Hepatocyte (in vitro differentiated cells): ENCODE results near the gene UCK2. TPM values are rescaled to one million over a fixed set of nuclear protein-coding genes. Genes with fewer than 3 reads are reported as not detected.

Experiments used
- DNase-seq: peaks from one replicate; pipeline ENCODE4 v3.0.0-alpha.2; 2016; ENCODE audit warnings: low spot score
- H2AFZ ChIP-seq: fragments of 200-600 bp; sonication (generic); 2 replicates; pipeline ENCODE4 v1.6.0; 2016; ENCODE audit warnings: antibody characterized with exemption, mild to moderate bottlenecking
- H3K27ac ChIP-seq: fragments of 200-600 bp; sonication (generic); 2 replicates; pipeline ENCODE4 v1.5.1; 2016; ENCODE audit warnings: mild to moderate bottlenecking
- H3K27me3 ChIP-seq: fragments of 200-600 bp; sonication (generic); 2 replicates; pipeline ENCODE4 v1.6.1; 2016
- H3K36me3 ChIP-seq: fragments of 200-600 bp; sonication (generic); replicated peaks from 2 replicates; pipeline ENCODE4 v1.5.1; 2016; ENCODE audit warnings: low read depth; ENCODE audit not compliant: insufficient read depth
- H3K4me1 ChIP-seq: fragments of 200-600 bp; sonication (generic); 2 replicates; pipeline ENCODE4 v1.5.1; 2016; ENCODE audit warnings: mild to moderate bottlenecking, moderate library complexity; ENCODE audit not compliant: insufficient read depth
- H3K4me2 ChIP-seq: fragments of 200-600 bp; sonication (generic); 2 replicates; pipeline ENCODE4 v1.6.0; 2016
- H3K4me3 ChIP-seq: fragments of 200-600 bp; sonication (generic); 2 replicates; pipeline ENCODE4 v1.5.1; 2016; ENCODE audit warnings: mild to moderate bottlenecking
- H3K79me2 ChIP-seq: fragments of 200-600 bp; sonication (generic); 2 replicates; pipeline ENCODE4 v1.6.0; 2017; ENCODE audit warnings: mild to moderate bottlenecking
- H3K9me2 ChIP-seq: fragments of 200-600 bp; sonication (generic); replicated peaks from 2 replicates; pipeline ENCODE4 v1.6.0; 2017; ENCODE audit warnings: mild to moderate bottlenecking; ENCODE audit not compliant: insufficient read depth
- H3K9me3 ChIP-seq: fragments of 200-600 bp; sonication (generic); 2 replicates; pipeline ENCODE4 v1.5.1; 2016; ENCODE audit warnings: low read depth, mild to moderate bottlenecking
- H4K20me1 ChIP-seq: fragments of 200-600 bp; sonication (generic); 2 replicates; pipeline ENCODE4 v1.6.0; 2016; ENCODE audit warnings: mild to moderate bottlenecking; ENCODE audit not compliant: insufficient read depth, poor library complexity, severe bottlenecking
- EZH2 ChIP-seq: fragments of 200-600 bp; sonication (generic); IDR thresholded peaks from 2 replicates; pipeline ENCODE4 v1.6.1; 2016; ENCODE audit warnings: antibody characterized with exemption, mild to moderate bottlenecking, borderline replicate concordance
- EZH2phosphoT487 ChIP-seq: fragments of 200-600 bp; sonication (generic); IDR thresholded peaks from one replicate; pipeline ENCODE4 v1.6.1; 2018; ENCODE audit warnings: antibody characterized with exemption, mild to moderate bottlenecking, low read depth, moderate library complexity; ENCODE audit not compliant: unreplicated experiment, severe bottlenecking
- WGBS: methylation state at CpG from one replicate; pipeline ENCODE4 v1.1.6; 2016; ENCODE audit warnings: low lambda C conversion rate; ENCODE audit errors: missing lambda C conversion rate; 5-methylcytosine and 5-hydroxymethylcytosine counted together
- polyA plus RNA-seq: library from polyadenylated mRNA; unstranded; fragments of >200 nt; fragmentation: Nextera tagmentation; extraction: Ambion mirVana; gene quantifications from 2 replicates; pipeline ENCODE4 v1.2.1, GENCODE V29; 2016
- total RNA-seq: library from RNA; depleted of rRNA; stranded (reverse); fragments of >200 nt; gene quantifications from 2 replicates; pipeline ENCODE4 v1.2.3, GENCODE V29; 2014
- TF ChIP-seq, protein P1 (sequence below): fragments of 200-600 bp; sonication (generic); IDR thresholded peaks from 2 replicates; pipeline ENCODE4 v1.5.1; 2016; ENCODE audit warnings: antibody characterized with exemption, mild to moderate bottlenecking; ENCODE audit not compliant: poor library complexity

UCK2 gene
- total and polyA plus RNA-seq, 2 experiments from 2014 or later, result 20.9 to 22.2 TPM

DNA sequence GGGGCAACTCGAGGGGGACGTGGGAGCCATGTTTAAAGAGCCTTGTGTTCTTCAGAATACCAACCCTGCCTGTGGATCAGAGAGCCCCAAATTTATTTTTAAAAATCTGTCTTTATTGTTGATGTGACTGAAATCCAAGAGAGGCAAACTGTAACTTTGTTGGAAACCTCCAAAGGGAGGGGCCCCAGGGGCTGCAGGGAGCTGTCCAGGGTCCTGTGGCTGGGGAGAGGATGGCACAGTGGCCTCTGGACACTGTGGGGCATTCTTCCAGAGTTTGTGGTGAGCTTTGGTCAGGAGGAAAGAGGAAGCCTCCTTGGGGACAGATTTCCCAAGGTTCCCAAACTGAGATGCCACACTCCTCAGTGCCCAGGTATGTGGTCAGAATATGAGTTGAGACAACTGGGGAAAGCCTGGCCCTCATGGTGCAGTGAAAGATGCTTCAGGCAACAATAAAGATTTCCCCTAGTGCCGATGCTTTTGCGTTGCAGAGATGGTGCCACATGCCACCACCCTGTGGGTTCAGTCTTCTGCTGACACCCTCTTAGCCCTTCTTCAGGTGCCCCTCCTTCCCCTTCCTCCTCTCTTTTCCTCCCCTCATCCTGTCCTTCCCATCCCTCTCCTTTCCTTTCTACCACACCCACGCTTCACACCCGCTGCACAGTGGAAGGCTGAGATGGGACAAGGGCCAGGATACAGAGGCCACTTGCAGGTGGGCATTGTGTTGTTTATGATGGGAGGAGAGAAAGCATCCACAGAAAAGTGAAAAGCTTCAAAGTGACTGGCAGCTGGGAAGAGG, 122.1 kb downstream of the UCK2 start:
- 71% methylated on average over 6 of the region's 6 CpGs for WGBS
- H3K36me3 ChIP-seq, result no peaks in the 10 kb centered on the region
- DNase-seq, result peak; percentile 44

DNA sequence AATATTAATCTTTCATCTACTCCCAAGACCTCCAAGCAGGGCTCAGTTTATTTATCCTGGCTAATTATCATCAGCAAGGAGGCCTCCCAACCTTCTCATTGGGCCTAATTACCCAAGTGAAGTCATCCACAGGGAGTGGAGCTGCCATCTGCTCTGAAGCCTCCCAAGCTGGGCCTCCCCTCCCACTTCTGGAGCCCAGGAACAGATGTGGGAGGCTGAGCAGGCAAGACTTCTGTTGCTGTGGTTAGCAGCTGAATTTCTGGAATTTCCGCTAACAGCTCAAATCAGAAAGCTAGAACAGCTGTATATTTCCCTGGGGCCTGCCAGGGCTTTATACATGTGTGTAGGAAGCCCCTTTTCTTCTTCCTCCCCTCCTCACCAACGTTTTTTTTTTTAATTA, 127.5 kb downstream of the UCK2 start:
- TF ChIP-seq, protein P1, sequence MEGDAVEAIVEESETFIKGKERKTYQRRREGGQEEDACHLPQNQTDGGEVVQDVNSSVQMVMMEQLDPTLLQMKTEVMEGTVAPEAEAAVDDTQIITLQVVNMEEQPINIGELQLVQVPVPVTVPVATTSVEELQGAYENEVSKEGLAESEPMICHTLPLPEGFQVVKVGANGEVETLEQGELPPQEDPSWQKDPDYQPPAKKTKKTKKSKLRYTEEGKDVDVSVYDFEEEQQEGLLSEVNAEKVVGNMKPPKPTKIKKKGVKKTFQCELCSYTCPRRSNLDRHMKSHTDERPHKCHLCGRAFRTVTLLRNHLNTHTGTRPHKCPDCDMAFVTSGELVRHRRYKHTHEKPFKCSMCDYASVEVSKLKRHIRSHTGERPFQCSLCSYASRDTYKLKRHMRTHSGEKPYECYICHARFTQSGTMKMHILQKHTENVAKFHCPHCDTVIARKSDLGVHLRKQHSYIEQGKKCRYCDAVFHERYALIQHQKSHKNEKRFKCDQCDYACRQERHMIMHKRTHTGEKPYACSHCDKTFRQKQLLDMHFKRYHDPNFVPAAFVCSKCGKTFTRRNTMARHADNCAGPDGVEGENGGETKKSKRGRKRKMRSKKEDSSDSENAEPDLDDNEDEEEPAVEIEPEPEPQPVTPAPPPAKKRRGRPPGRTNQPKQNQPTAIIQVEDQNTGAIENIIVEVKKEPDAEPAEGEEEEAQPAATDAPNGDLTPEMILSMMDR, result no peak
- TF ChIP-seq EZH2 (no peak), EZH2phosphoT487 (no peak)
- Histone ChIP-seq H3K27ac (no peak overlapping the region), H3K27me3 (no peaks in the 10 kb centered on the region), H3K9me3 (no peaks in the 10 kb centered on the region), H3K36me3 (no peaks in the 10 kb centered on the region), H3K4me2 (no peak overlapping the region), H3K4me1 (no peaks in the 10 kb centered on the region), H3K79me2 (no peaks in the 10 kb centered on the region), H4K20me1 (no peaks in the 10 kb centered on the region), H3K9me2 (no peaks in the 10 kb centered on the region), H2AFZ (no peak overlapping the region), H3K4me3 (no peak overlapping the region)
- no peak for DNase-seq
- 47% methylated on average over 2 of the region's 2 CpGs for WGBS

More for the DNA sequence above, 122.1 kb downstream of the UCK2 start:
- no peak overlapping the region for H2AFZ ChIP-seq
- no peak overlapping the region for H3K4me2 ChIP-seq
- H3K79me2 ChIP-seq, result no peaks in the 10 kb centered on the region
- no peaks in the 10 kb centered on the region for H3K9me2 ChIP-seq
- H4K20me1 ChIP-seq, result no peaks in the 10 kb centered on the region
- H3K27me3 ChIP-seq, result peaks cover 3% of the 10 kb centered on the region
- H3K4me1 ChIP-seq, result no peaks in the 10 kb centered on the region
- no peak overlapping the region for H3K4me3 ChIP-seq
- H3K27ac ChIP-seq, result no peak overlapping the region
- TF ChIP-seq EZH2phosphoT487 (no peak), EZH2 (no peak)
- TF ChIP-seq, protein P1, result no peak
- no peaks in the 10 kb centered on the region for H3K9me3 ChIP-seq

DNA sequence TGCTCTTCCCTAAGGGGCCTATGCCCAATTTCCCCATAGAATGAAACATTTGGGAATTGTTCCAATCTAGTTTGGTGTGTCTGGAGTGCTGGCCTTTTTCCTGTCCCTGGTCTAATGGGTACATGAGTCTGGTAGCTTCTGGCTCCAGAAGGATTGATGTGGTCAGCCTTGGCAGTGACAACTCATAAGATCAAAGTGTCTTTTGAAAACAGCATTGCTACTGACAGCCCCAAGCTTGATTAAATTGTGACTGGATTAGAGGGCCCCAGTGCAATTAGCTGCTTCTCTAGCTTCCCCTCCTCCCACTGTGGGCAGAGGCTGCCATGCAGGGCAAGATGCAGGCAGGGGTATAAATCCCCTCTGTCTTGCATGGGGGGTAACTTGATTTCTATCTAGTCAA, 130.9 kb downstream of the UCK2 start:
- H3K27ac ChIP-seq, result no peak overlapping the region
- TF ChIP-seq EZH2 (no peak), EZH2phosphoT487 (no peak)
- TF ChIP-seq, protein P1, result no peak

More for the DNA sequence above, 130.9 kb downstream of the UCK2 start:
- Histone ChIP-seq H3K4me1 (no peaks in the 10 kb centered on the region), H2AFZ (no peak overlapping the region), H3K4me3 (no peak overlapping the region), H3K36me3 (no peaks in the 10 kb centered on the region), H3K9me3 (no peaks in the 10 kb centered on the region), H3K4me2 (no peak overlapping the region), H4K20me1 (no peaks in the 10 kb centered on the region), H3K79me2 (no peaks in the 10 kb centered on the region), H3K27me3 (peaks cover 3% of the 10 kb centered on the region), H3K9me2 (no peaks in the 10 kb centered on the region)
- no peak for DNase-seq
